Right cardiac atrium (tissue), 5 donors: ENCODE data around the gene LIF. TPM values are rescaled to one million over a fixed set of nuclear protein-coding genes. Genes with fewer than 3 reads are reported as not detected.
A peak's percentile ranks its signal among the peaks of the same experiment; 100 is the strongest.

Experiments used
- ATAC-seq, 2 donors: fragments of 200-7000 bp; cut with Tn5 transposase; one replicate each; pipeline versions ENCODE4 v1.8.0 to v1.9.1; 2020; ENCODE audit warnings: moderate library complexity in 2 of 2, mild to moderate bottlenecking in 1 of 2
- DNase-seq, 3 donors: peaks; one replicate each; pipeline ENCODE4 v3.0.0-alpha.2; 2020
- H3K27ac ChIP-seq: one replicate; pipeline ENCODE4 v1.5.1; 2013; ENCODE audit warnings: mild to moderate bottlenecking, low read length, control low read depth, moderate library complexity
- H3K27me3 ChIP-seq: one replicate; pipeline ENCODE4 v1.6.1; 2013; ENCODE audit not compliant: control insufficient read depth, insufficient read depth
- H3K4me1 ChIP-seq: one replicate; pipeline ENCODE4 v1.6.1; 2013; ENCODE audit warnings: low read length; ENCODE audit not compliant: control insufficient read depth, insufficient read depth
- H3K4me3 ChIP-seq: one replicate; pipeline ENCODE4 v1.5.1; 2013; ENCODE audit warnings: low read length, control low read depth
- H3K9me3 ChIP-seq: one replicate; pipeline ENCODE4 v1.6.1; 2013; ENCODE audit warnings: low read length; ENCODE audit not compliant: control insufficient read depth
- WGBS: extraction: QIAGEN DNeasy Blood & Tissue Kit; methylation state at CpG from one replicate; pipeline ENCODE4 v1.1.7; 2013; 5-methylcytosine and 5-hydroxymethylcytosine counted together
- intact Hi-C, 4 donors: fragments of 100-400 bp; cut with DNase I; formaldehyde crosslinking; loops; one replicate each; pipeline versions ENCODE4 v1.11.0 to v1.14.0; 2022 to 2023
- polyA plus RNA-seq: library from polyadenylated mRNA; stranded (reverse); fragments of 200-250 nt; gene quantifications from one replicate; pipeline ENCODE4 v1.2.3, GENCODE V29; 2013
- total RNA-seq, 4 donors: library from RNA; stranded (reverse); fragmentation: NEBNext Ultra II Directional; extraction: Animal tissue kit (Norgen Biotek cat#: 25700); gene quantifications; one replicate each; pipeline ENCODE4 v1.2.1, GENCODE V29; 2021
- donor health status: healthy with polysubstance abuse.
- donor health status: DM: no; HTN: yes; CAD: no.
- donor health status: DM: no; HTN: no; CAD: no.
- donor health status: DM: no; HTN: yes; CAD: no; lungs with severe emphysema.
- donor health status: DM: yes; HTN: yes; CAD: no.

LIF gene
- total and polyA plus RNA-seq, 5 donors, result 0.09 to 3.7 (median 0.54) TPM

GRCh38 chr22:30289980-30290313 lies 43.4 kb upstream of the LIF start:
- DNase-seq, result no peak
- peaks cover 14% of the 10 kb centered on the region for H3K4me1 ChIP-seq
- intact Hi-C loops, result loop anchor here (5.0 kb wide), 4 partner anchors 37 to 97 kb away; partner anchors contain the start of genes RNF215 (in 3 of the 4), CCDC157 (in 1 of the 4), SF3A1 (in 1 of the 4) and TBC1D10A (in 1 of the 4)

DNA sequence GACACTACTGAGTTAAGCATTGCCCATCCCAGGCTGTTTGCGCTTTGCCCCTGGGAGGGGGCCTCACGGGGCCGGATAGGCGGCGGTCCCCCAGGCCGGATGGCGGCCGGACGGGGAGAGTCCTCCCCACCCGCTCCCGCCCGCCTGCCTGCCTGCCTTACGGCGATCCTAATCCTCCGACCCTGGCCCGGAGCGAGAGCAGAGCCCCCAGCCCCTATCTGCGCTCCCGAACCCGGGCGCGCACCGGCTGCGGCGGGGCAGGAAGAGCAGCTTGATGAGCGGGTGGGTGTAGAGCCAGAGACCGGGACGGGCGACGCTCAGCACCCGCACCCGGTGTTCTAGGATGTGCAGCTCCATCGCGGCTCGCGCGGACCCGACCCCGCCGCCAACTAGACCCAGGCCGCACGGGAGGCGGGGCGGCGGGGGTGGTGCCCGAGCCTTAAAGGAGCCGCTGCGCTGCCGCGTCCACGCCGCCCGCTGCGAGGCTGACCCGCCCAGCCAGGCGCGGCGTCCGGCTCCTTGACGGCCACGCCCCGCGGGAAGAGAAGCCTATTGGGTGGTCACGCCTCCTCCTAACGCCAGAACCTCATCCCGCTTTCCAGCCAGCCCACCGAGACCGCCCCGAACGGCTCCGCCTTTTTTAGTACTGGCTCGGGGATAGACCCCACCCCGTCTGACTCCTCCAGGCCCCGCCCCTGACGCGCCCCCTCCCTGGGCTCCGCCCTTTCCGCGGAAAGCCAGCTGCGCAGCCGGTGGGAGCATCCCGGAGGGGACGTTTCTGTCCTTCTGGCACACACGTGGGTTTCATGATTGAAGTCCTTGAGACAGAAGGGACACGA lies 42.8 kb upstream of the LIF start, which contains the start of gene CASTOR1:
Gene CASTOR1, minus strand, starts transcription at position 365 of the 839 bp plus-strand sequence. Its CDS starts 8 bp downstream, at position 357.
- DNase-seq (peak; percentile 99 to 100 (median 99)), ATAC-seq (peak; percentile 87 to 91)
- Histone ChIP-seq H3K27me3 (no peaks in the 10 kb centered on the region), H3K4me3 (peak within 1 kb of the TSS; percentile 75), H3K4me1 (peaks cover 14% of the 10 kb centered on the region), H3K9me3 (no peaks in the 10 kb centered on the region), H3K27ac (peak within 1 kb of the TSS; percentile 97)
- intact Hi-C loops, result loop anchor here (5.0 kb wide), 3 partner anchors 38 to 98 kb away; partner anchors contain the start of genes RNF215 (in 3 of the 4), CCDC157 (in 1 of the 4), SF3A1 (in 1 of the 4) and TBC1D10A (in 1 of the 4)
- WGBS, result under 1% methylated on average over 85 of the region's 85 CpGs

More at GRCh38 chr22:30289980-30290313, 43.4 kb upstream of the LIF start:
- Histone ChIP-seq H3K27ac (peak overlapping the region; percentile 97), H3K4me3 (peak overlapping the region; percentile 75), H3K9me3 (no peaks in the 10 kb centered on the region), H3K27me3 (no peaks in the 10 kb centered on the region)
- 15% methylated on average over 12 of the region's 12 CpGs for WGBS
- ATAC-seq, result peak; percentile 1 to 2

DNA sequence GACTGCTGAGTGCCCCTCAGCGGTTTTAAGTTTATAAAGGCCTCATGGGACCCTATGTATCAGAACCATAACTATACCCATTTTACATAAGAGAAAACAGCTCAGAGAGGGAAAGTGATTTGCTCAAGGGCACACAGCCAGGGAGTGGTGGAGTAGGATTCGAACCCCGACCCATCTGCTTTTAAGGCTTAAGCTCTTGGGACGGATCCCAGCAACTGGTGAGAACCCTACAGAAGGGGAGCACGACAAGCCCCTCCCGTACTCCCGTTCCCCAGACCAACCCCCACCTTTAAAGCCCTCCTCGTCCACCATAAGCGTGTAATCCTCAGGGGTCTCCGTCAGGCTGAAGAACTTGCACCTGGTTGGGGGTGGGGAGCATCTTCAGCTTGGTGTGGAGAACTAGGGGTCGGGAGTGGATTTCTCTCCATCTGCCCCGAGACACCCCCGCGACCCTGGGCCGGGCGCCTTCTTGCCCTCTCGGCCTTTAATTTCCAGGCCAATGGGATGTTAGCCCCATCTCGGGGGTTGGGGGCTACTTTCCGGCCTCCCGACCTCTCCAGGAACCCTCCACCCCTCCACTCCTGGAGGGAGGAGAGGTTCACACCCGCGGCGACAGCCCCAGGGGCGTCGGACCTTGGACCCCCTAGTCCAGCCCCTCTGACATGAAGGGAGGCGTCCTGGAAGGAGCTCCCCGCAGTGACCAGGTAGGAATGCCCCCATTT lies 42.0 kb upstream of the LIF start:
- H3K27me3 ChIP-seq, result no peaks in the 10 kb centered on the region
- DNase-seq (no peak), ATAC-seq (no peak)
- peaks cover 14% of the 10 kb centered on the region for H3K4me1 ChIP-seq
- peak overlapping the region; percentile 81 for H3K27ac ChIP-seq
- WGBS, result 13% methylated on average over 27 of the region's 27 CpGs
- H3K9me3 ChIP-seq, result no peaks in the 10 kb centered on the region
- intact Hi-C loops, result loop anchor here (5.0 kb wide), 3 partner anchors 39 to 99 kb away; partner anchors contain the start of genes RNF215 (in 3 of the 4), CCDC157 (in 1 of the 4), SF3A1 (in 1 of the 4) and TBC1D10A (in 1 of the 4)
- peak overlapping the region; percentile 75 for H3K4me3 ChIP-seq

DNA sequence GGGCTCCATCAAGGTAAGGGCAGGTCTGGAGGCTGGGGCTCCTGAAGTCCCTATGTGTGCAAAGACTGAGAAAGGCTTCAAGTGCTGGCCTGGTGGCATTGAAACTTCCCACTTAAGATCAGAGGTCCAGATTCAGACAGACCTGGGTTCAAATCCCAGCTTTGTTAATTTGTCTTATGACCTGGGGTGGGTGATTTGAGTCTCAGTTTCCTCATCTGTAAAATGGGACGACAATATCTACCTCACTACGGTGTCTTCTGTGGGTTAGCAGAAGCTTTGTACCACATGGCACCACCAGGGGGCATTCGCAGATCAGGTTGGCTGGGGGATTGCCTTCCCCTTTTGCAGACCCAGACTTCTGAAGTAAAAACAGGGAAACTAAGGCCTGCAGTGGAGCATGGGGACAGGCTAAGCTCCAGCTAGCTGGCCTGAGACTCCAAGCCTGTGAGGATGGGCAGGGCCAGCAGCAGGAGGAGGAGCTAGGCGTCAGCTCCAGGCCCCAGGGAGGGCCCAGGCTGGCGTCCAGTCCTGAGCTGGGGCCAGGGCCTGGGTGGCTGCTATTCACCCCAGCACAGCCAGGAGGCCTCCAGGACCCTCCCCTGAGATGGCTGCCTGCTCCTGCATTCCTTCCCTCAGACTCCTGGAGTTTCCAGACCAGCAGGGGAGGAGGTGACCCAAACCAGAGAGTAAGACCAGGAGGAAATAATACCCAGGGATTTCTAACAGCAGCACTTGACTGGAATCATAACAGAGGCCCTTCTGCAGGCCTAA lies 41.3 kb upstream of the LIF start:
- Histone ChIP-seq H3K4me3 (peak overlapping the region; percentile 75), H3K27me3 (no peaks in the 10 kb centered on the region), H3K9me3 (no peaks in the 10 kb centered on the region), H3K4me1 (peaks cover 14% of the 10 kb centered on the region), H3K27ac (peak overlapping the region; percentile 81)
- WGBS, result 15% methylated on average over 5 of the region's 5 CpGs
- intact Hi-C loops, result loop anchor here (5.0 kb wide), 3 partner anchors 39 to 99 kb away; partner anchors contain the start of genes RNF215 (in 3 of the 4), CCDC157 (in 1 of the 4), SF3A1 (in 1 of the 4) and TBC1D10A (in 1 of the 4)
- DNase-seq (peak; percentile 90 to 96 (median 96)), ATAC-seq (peak; percentile 72 to 77)

- DNase-seq, result peak; percentile 71 to 90 (median 89)
- no peaks in the 10 kb centered on the region for H3K9me3 ChIP-seq
- intact Hi-C loops, result loop anchor here (5.0 kb wide), 3 partner anchors 40 to 100 kb away; partner anchors contain the start of genes RNF215 (in 3 of the 4), CCDC157 (in 1 of the 4), SF3A1 (in 1 of the 4) and TBC1D10A (in 1 of the 4)
- H3K27ac ChIP-seq, result no peak overlapping the region
- ATAC-seq, result no peak
- no peaks in the 10 kb centered on the region for H3K27me3 ChIP-seq
- no peak overlapping the region for H3K4me3 ChIP-seq
- H3K4me1 ChIP-seq, result peaks cover 14% of the 10 kb centered on the region
- 65% methylated on average over 31 of the region's 31 CpGs for WGBS
These were observed 40.5 kb upstream of the LIF start for GRCh38 chr22:30286813-30287647.

- Histone ChIP-seq H3K27me3 (no peaks in the 10 kb centered on the region), H3K4me1 (peaks cover 13% of the 10 kb centered on the region), H3K27ac (no peak overlapping the region), H3K4me3 (no peak overlapping the region), H3K9me3 (no peaks in the 10 kb centered on the region)
- ATAC-seq (no peak), DNase-seq (peak in 1 of 3 donors; percentile 56)
- 77% methylated on average over 5 of the region's 5 CpGs for WGBS
- intact Hi-C loops, result loop anchor here (5.0 kb wide), 3 partner anchors 41 to 101 kb away; partner anchors contain the start of genes RNF215 (in 3 of the 4), CCDC157 (in 1 of the 4), SF3A1 (in 1 of the 4) and TBC1D10A (in 1 of the 4)
These were observed 39.8 kb upstream of the LIF start for GRCh38 chr22:30286331-30286730.

GRCh38 chr22:30285846-30286200 lies 39.3 kb upstream of the LIF start:
- intact Hi-C loops, result loop anchor here (5.0 kb wide), 3 partner anchors 41 to 101 kb away; partner anchors contain the start of genes RNF215 (in 3 of the 4), CCDC157 (in 1 of the 4), SF3A1 (in 1 of the 4) and TBC1D10A (in 1 of the 4)
- 93% methylated on average over 8 of the region's 8 CpGs for WGBS
- no peaks in the 10 kb centered on the region for H3K9me3 ChIP-seq
- ATAC-seq (no peak), DNase-seq (no peak)
- H3K4me3 ChIP-seq, result no peak overlapping the region
- peaks cover 8% of the 10 kb centered on the region for H3K4me1 ChIP-seq
- H3K27ac ChIP-seq, result no peak overlapping the region
- no peaks in the 10 kb centered on the region for H3K27me3 ChIP-seq

- Histone ChIP-seq H3K27ac (no peak overlapping the region), H3K27me3 (no peaks in the 10 kb centered on the region), H3K4me3 (no peak overlapping the region), H3K9me3 (no peaks in the 10 kb centered on the region), H3K4me1 (peaks cover 3% of the 10 kb centered on the region)
- DNase-seq (peak in 1 of 3 donors; percentile 47), ATAC-seq (no peak)
- intact Hi-C loops, result loop anchor here (5.0 kb wide), 3 partner anchors 42 to 102 kb away; partner anchors contain the start of genes RNF215 (in 3 of the 4), CCDC157 (in 1 of the 4), SF3A1 (in 1 of the 4) and TBC1D10A (in 1 of the 4)
- WGBS, result 90% methylated on average over 27 of the region's 27 CpGs
These were observed 38.8 kb upstream of the LIF start for GRCh38 chr22:30285176-30285845.

- Histone ChIP-seq H3K27ac (no peak overlapping the region), H3K4me1 (no peaks in the 10 kb centered on the region), H3K4me3 (no peak overlapping the region), H3K27me3 (no peaks in the 10 kb centered on the region), H3K9me3 (no peaks in the 10 kb centered on the region)
- ATAC-seq (no peak), DNase-seq (peak in 2 of 3 donors; percentile 3 to 16)
- 90% methylated on average over 4 of the region's 4 CpGs for WGBS
- intact Hi-C loops, result loop anchor here (5.0 kb wide), 3 partner anchors 43 to 103 kb away; partner anchors contain the start of genes RNF215 (in 3 of the 4), CCDC157 (in 1 of the 4), SF3A1 (in 1 of the 4) and TBC1D10A (in 1 of the 4)
These were observed 38.1 kb upstream of the LIF start for GRCh38 chr22:30284666-30285065.
